Measurements from ENCODE around the gene HNRNPM. TPM values are rescaled to one million over a fixed set of nuclear protein-coding genes. Genes with fewer than 3 reads are reported as not detected.

The HNRNPM gene
- total RNA-seq, 1 experiment from 2014 or later, result 468 TPM

DNA sequence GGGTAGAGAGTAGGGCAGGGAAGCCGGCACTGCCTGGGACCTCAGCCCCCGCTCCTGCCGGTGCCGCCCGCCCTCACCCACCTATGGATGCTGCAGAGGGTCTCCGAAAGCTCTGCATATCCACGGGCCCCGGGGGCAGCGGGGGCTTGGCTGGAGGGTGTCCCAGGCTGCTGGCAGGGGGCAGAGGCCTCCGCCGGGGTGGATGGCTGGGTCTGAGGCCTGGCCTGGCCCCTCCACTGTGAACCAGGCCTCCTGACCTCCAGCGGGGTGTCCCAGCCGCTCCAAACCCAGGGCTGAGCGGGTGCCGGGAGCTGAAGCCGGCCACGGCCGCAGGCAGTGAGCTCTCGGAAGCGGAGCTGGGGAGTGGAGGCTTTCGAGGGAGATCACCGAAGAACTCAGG lies 53.5 kb downstream of the HNRNPM start:
- Histone ChIP-seq H4K5ac (ENCODE audit: insufficient read length, low read depth, low read length) (no peak overlapping the region), H3K27ac (ENCODE audit: insufficient read length, low read depth, low read length) (no peak overlapping the region), H3K14ac (ENCODE audit: insufficient read depth, low read length) (no peak overlapping the region), H2BK15ac (ENCODE audit: low read depth, low read length) (no peak overlapping the region), H3K9ac (ENCODE audit: extremely low read depth, insufficient read length, low read length) (no peak overlapping the region), H4K91ac (ENCODE audit: insufficient read length, low read depth, low read length) (no peak overlapping the region), H4K8ac (replicated peaks; ENCODE audit: insufficient read length, low read depth, low read length) (no peak overlapping the region), H2AK5ac (ENCODE audit: insufficient read length, low read length) (no peak overlapping the region), H3K4me1 (ENCODE audit: insufficient read depth, low read length) (no peaks in the 10 kb centered on the region), H2BK20ac (ENCODE audit: low read depth, low read length, poor library complexity, severe bottlenecking) (no peak overlapping the region), H2AFZ (ENCODE audit: low read length) (no peak overlapping the region), H4K20me1 (ENCODE audit: control insufficient read depth, insufficient read depth, insufficient read length) (no peaks in the 10 kb centered on the region), H3K23ac (ENCODE audit: insufficient read length, low read depth, low read length) (no peak overlapping the region), H3K79me1 (ENCODE audit: insufficient read depth, low read depth, low read length, poor library complexity, severe bottlenecking) (no peaks in the 10 kb centered on the region), H2BK120ac (ENCODE audit: low read depth, low read length, poor library complexity, severe bottlenecking) (no peak overlapping the region), H3K4ac (ENCODE audit: low read depth, low read length) (no peak overlapping the region), H3K79me2 (ENCODE audit: insufficient read depth, low read length) (no peaks in the 10 kb centered on the region), H3K18ac (ENCODE audit: insufficient read length, low read depth, low read length) (no peak overlapping the region), H3K56ac (ENCODE audit: insufficient read length, low read depth, low read length) (no peak overlapping the region), H3K27me3 (ENCODE audit: insufficient read depth, low read length) (no peaks in the 10 kb centered on the region), H3K4me2 (ENCODE audit: insufficient read depth, insufficient read length, low read length) (no peak overlapping the region), H3K9me3 (ENCODE audit: control insufficient read depth, low read depth, low read length) (no peaks in the 10 kb centered on the region), H3K23me2 (ENCODE audit: insufficient read length, low read depth, low read length, poor library complexity, severe bottlenecking) (no peaks in the 10 kb centered on the region), H3T11ph (ENCODE audit: low read length) (no peak overlapping the region), H2BK5ac (ENCODE audit: insufficient read length, low read length) (no peak overlapping the region), H2BK12ac (ENCODE audit: insufficient read length, low read depth, low read length) (no peak overlapping the region)
- Mint-ChIP-seq H3K27ac (no peak overlapping the region), H3K4me3 (no peak overlapping the region), H3K9me3 (no peaks in the 10 kb centered on the region), H3K36me3 (ENCODE audit: insufficient read depth in 1 of 3, low read depth in 3 of 3) (no peaks in the 10 kb centered on the region; a peak in 1 of 7 replicates), H3K4me1 (peaks cover 9 to 23% of the 10 kb centered on the region in 2 experiments), H3K27me3 (ENCODE audit: low read depth) (no peaks in the 10 kb centered on the region)
- no CpG with 5 or more reads among the region's 22 CpGs for WGBS (ENCODE audit: extremely low coverage, insufficient read length, low lambda C conversion rate)
- no peak for DNase-seq
- TF ChIP-seq, protein P1, sequence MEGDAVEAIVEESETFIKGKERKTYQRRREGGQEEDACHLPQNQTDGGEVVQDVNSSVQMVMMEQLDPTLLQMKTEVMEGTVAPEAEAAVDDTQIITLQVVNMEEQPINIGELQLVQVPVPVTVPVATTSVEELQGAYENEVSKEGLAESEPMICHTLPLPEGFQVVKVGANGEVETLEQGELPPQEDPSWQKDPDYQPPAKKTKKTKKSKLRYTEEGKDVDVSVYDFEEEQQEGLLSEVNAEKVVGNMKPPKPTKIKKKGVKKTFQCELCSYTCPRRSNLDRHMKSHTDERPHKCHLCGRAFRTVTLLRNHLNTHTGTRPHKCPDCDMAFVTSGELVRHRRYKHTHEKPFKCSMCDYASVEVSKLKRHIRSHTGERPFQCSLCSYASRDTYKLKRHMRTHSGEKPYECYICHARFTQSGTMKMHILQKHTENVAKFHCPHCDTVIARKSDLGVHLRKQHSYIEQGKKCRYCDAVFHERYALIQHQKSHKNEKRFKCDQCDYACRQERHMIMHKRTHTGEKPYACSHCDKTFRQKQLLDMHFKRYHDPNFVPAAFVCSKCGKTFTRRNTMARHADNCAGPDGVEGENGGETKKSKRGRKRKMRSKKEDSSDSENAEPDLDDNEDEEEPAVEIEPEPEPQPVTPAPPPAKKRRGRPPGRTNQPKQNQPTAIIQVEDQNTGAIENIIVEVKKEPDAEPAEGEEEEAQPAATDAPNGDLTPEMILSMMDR (conservative IDR thresholded peaks at IDR 0.05), result no peak

Data from H9 (cell line).